Esophagus squamous epithelium (tissue), 4 donors: ENCODE results near the gene LRRN2.

Source experiments
- CTCF ChIP-seq, 6 experiments: fragments of 450-650 bp in 4 of 6; fragments of 200-600 bp in 2 of 6; sonication (generic) in 2 of 6; IDR thresholded peaks; one replicate each; pipeline ENCODE4 v1.5.1; 2016 to 2019; ENCODE audit warnings: antibody characterized with exemption in 6 of 6, mild to moderate bottlenecking in 4 of 6, moderate library complexity in 4 of 6
- POLR2A ChIP-seq, 4 donors: fragments of 450-650 bp; IDR thresholded peaks; one replicate each; pipeline ENCODE4 v1.6.1; 2017; ENCODE audit warnings: antibody characterized with exemption in 4 of 4, mild to moderate bottlenecking in 4 of 4, moderate library complexity in 3 of 4

- TF ChIP-seq CTCF (IDR thresholded peaks at IDR 0.05) (no peak), POLR2A (IDR thresholded peaks at IDR 0.05) (no peak)
Measured at GRCh38 chr1:204721373-204722055, 36.0 kb upstream of the LRRN2 start.
